Suprapubic skin (tissue), 4 donors: ENCODE measurements around the gene MDM1. TPM values are rescaled to one million over a fixed set of nuclear protein-coding genes. Genes with fewer than 3 reads are reported as not detected.

ENCODE experiments used
- DNase-seq, 2 donors: peaks; one replicate each; pipeline ENCODE4 v3.0.0-alpha.2; 2019; ENCODE audit warnings: low spot score in 2 of 2
- H3K27ac ChIP-seq: fragments of 200-600 bp; sonication (generic); one replicate; pipeline ENCODE4 v1.5.1; 2019
- H3K27me3 ChIP-seq: fragments of 200-600 bp; sonication (generic); one replicate; pipeline ENCODE4 v1.5.1; 2019
- H3K36me3 ChIP-seq: fragments of 200-600 bp; sonication (generic); one replicate; pipeline ENCODE4 v1.5.1; 2019
- H3K4me1 ChIP-seq: fragments of 200-600 bp; sonication (generic); one replicate; pipeline ENCODE4 v1.5.1; 2019
- H3K4me3 ChIP-seq: fragments of 200-600 bp; sonication (generic); one replicate; pipeline ENCODE4 v1.5.1; 2019; ENCODE audit warnings: mild to moderate bottlenecking
- H3K9me3 ChIP-seq: fragments of 200-600 bp; sonication (generic); one replicate; pipeline ENCODE4 v1.5.1; 2019
- EP300 ChIP-seq: sonication (generic); formaldehyde crosslinking; IDR thresholded peaks from one replicate; pipeline ENCODE4 v1.6.1; 2017; ENCODE audit warnings: antibody characterized with exemption
- POLR2A ChIP-seq, 2 donors: fragments of 450-650 bp; IDR thresholded peaks; one replicate each; pipeline ENCODE4 v1.6.1; 2017; ENCODE audit warnings: antibody characterized with exemption in 2 of 2, mild to moderate bottlenecking in 2 of 2, moderate library complexity in 2 of 2
- POLR2AphosphoS5 ChIP-seq, 3 donors: sonication (generic); formaldehyde crosslinking; IDR thresholded peaks; one replicate each; pipeline ENCODE4 v1.6.1; 2017; ENCODE audit warnings: antibody characterized with exemption in 3 of 3
- WGBS: methylation state at CpG from one replicate; pipeline ENCODE4 v1.1.5; 2018; 5-methylcytosine and 5-hydroxymethylcytosine counted together
- total RNA-seq, 4 donors: library from RNA; depleted of rRNA; stranded (reverse); fragments of >200 nt; gene quantifications; one replicate each; pipeline ENCODE4 v1.1.0, GENCODE V29; 2016
- TF ChIP-seq, protein P1 (sequence below), 2 donors: fragments of 200-600 bp in 1 of 2; fragments of 450-650 bp in 1 of 2; sonication (generic) in 1 of 2; IDR thresholded peaks; one replicate each; pipeline ENCODE4 v1.5.1; 2016 to 2019; ENCODE audit warnings: antibody characterized with exemption in 2 of 2, mild to moderate bottlenecking in 1 of 2, moderate library complexity in 1 of 2

MDM1 gene
- total RNA-seq, 4 donors from 2014 or later, result 4.1 to 10.2 (median 7.0) TPM

DNA sequence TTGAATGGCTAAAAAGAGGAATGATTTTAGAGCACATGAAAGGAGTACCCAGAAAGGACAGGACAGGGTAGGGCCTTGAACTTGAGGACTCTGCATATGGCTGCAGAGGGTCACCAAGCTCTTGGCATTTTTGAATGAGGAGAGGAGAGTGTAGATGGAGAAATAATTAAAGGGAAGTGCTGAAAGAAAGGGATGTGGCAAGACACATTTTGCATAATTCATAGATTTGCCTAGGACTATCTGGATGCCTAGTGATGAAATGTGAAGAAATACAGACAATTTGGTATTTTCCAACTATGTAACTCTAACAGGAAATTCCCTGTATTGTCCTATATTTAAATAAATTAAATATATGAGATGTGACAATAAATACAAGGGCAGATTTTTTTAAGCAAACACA lies 27.5 kb upstream of the MDM1 start:
- Histone ChIP-seq H3K27ac (no peak overlapping the region), H3K4me1 (peaks cover 7% of the 10 kb centered on the region), H3K27me3 (no peaks in the 10 kb centered on the region), H3K9me3 (no peaks in the 10 kb centered on the region), H3K4me3 (no peak overlapping the region), H3K36me3 (no peaks in the 10 kb centered on the region)
- no peak for DNase-seq
- TF ChIP-seq POLR2A (IDR thresholded peaks at IDR 0.05), result no peak
- TF ChIP-seq, protein P1, sequence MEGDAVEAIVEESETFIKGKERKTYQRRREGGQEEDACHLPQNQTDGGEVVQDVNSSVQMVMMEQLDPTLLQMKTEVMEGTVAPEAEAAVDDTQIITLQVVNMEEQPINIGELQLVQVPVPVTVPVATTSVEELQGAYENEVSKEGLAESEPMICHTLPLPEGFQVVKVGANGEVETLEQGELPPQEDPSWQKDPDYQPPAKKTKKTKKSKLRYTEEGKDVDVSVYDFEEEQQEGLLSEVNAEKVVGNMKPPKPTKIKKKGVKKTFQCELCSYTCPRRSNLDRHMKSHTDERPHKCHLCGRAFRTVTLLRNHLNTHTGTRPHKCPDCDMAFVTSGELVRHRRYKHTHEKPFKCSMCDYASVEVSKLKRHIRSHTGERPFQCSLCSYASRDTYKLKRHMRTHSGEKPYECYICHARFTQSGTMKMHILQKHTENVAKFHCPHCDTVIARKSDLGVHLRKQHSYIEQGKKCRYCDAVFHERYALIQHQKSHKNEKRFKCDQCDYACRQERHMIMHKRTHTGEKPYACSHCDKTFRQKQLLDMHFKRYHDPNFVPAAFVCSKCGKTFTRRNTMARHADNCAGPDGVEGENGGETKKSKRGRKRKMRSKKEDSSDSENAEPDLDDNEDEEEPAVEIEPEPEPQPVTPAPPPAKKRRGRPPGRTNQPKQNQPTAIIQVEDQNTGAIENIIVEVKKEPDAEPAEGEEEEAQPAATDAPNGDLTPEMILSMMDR (IDR thresholded peaks at IDR 0.05), result no peak
- no peak for TF ChIP-seq EP300
- no peak for TF ChIP-seq POLR2AphosphoS5 (IDR thresholded peaks at IDR 0.05)

DNA sequence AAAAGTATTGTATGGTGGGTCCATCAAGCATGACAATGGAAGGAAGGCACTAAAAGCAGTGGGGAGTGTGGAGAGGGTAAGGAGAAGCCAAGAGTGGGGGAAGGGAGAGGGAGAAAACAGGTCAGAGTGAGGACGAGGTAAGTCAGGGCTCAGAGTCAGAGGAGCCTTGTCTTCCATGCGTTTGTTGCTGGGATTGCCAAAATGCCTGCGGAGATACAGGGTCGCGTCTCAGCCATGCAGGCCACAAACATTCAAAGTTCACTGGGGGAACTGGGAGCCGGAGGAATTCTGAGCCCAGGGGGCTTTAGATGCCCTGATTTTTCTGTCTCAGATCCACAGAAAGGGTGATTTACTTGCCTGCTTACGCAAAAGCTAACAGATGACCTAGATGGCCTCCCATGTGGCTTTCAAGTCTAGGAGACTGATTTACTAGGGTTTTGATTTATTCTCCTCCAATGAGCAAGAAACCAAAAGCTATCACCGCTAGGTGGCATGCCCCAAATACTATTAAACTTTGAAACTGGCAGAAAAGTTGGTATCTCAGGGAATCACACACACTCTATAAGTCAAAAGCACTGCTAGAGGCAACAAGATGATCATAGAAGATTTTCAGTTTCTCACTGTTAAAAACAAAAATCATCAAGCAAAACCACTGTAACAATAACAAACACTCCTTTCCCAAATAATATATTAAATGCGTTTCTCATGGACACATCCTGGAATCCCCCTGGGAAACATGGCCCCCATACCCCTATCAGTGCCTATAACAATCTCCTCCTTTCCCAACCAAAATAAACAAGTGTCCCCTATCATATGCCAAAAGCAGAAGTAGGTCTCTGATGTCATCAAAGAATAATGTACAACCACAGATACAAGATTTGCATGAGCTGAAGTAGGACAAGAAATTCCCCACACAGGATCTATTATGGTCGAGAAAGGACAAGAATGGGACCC lies 26.6 kb upstream of the MDM1 start:
- H3K4me3 ChIP-seq, result no peak overlapping the region
- H3K9me3 ChIP-seq, result no peaks in the 10 kb centered on the region
- no peak overlapping the region for H3K27ac ChIP-seq
- no peak for DNase-seq
- H3K4me1 ChIP-seq, result no peaks in the 10 kb centered on the region
- H3K27me3 ChIP-seq, result no peaks in the 10 kb centered on the region
- TF ChIP-seq POLR2A (IDR thresholded peaks at IDR 0.05), result no peak
- TF ChIP-seq, protein P1 (IDR thresholded peaks at IDR 0.05), result peak; percentile 35 to 54
- H3K36me3 ChIP-seq, result no peaks in the 10 kb centered on the region
- WGBS, result 34% methylated on average over 10 of the region's 10 CpGs

DNA sequence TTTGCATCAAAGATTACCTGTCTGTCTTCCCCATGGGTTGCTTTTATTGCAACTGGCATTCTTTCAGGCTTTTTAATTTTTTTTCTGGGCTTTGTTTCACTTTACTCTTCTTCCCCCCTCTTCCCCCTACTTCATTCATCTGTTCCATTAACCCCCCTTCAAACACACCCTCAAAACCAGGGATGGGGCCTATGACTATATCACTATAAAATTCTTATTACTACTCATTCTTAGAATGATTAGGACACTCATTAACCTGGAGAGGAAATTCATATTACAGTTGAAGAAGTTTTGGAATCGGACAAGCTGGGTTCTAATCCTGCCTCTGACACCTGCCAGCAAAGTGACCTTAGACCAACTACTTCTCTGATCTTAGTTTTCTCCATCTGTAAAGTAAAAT lies 24.8 kb upstream of the MDM1 start:
- no peak for DNase-seq
- no peaks in the 10 kb centered on the region for H3K27me3 ChIP-seq
- no peaks in the 10 kb centered on the region for H3K4me1 ChIP-seq
- TF ChIP-seq EP300 (no peak), POLR2A (IDR thresholded peaks at IDR 0.05) (no peak), POLR2AphosphoS5 (IDR thresholded peaks at IDR 0.05) (no peak)
- TF ChIP-seq, protein P1 (IDR thresholded peaks at IDR 0.05), result no peak
- no peaks in the 10 kb centered on the region for H3K9me3 ChIP-seq
- no peak overlapping the region for H3K27ac ChIP-seq
- no peaks in the 10 kb centered on the region for H3K36me3 ChIP-seq
- H3K4me3 ChIP-seq, result no peak overlapping the region
- WGBS, result 88% methylated on average over 1 of the region's 1 CpG

DNA sequence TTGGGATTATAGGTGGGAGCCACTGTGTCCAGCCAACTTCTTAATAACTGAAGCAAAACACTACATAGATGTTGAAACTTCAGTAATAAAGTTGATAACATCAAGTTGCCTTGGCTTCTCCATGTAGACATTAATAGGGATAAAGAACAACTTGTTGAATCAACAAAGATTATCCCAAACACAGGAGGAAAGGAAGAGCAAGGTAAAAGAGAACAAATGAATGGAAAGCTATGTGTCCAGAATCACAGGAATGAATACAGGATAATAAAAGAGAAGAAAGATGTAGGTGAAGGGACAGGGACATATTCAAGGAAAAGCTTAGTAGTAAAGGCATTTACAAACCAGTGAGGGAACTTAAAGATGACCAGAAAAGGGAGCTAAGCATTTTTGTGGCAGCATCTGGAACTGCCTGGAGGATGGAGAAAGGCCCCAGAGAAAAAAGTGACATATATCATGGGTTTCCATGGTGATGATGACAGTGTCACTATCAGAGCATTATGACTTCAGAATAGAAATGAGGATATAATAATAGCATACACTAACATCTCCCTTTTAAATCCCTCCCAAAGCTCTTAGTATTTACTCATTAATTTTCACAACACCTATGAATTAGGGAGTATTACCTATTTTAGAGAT lies 24.0 kb upstream of the MDM1 start:
- Histone ChIP-seq H3K4me3 (no peak overlapping the region), H3K9me3 (no peaks in the 10 kb centered on the region), H3K36me3 (no peaks in the 10 kb centered on the region), H3K27ac (no peak overlapping the region), H3K27me3 (no peaks in the 10 kb centered on the region), H3K4me1 (no peaks in the 10 kb centered on the region)
- TF ChIP-seq, protein P1 (IDR thresholded peaks at IDR 0.05), result no peak
- TF ChIP-seq POLR2A (IDR thresholded peaks at IDR 0.05) (no peak), EP300 (no peak), POLR2AphosphoS5 (IDR thresholded peaks at IDR 0.05) (no peak)
- no peak for DNase-seq

DNA sequence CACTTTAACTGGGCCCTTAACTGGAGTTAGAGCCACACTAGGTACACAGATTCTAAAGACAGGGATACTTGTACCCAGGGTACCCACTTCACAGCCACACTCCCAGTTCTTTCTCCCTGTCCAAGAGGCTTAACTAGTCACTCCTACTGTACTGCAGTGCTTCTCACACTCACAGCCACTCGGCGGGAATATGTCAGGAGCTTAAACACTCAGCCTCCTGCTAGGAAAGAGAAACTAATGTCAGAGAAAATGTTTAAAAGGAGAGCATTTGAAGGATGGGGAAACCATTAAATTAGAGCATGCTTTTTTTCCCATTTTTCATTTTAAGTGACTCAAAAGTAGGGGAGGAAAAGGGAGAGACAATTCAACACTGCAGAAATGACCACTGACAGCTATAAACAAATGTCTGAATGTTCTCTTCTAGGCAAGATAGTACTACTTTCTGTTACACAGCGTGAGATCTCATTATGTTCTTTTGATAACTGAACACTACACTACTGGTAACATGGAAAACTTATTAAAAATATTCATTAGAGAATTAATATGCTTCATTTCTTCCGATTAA lies 22.9 kb upstream of the MDM1 start:
- TF ChIP-seq EP300 (no peak), POLR2AphosphoS5 (IDR thresholded peaks at IDR 0.05) (no peak), POLR2A (IDR thresholded peaks at IDR 0.05) (no peak)
- TF ChIP-seq, protein P1 (IDR thresholded peaks at IDR 0.05), result no peak
- H3K9me3 ChIP-seq, result no peaks in the 10 kb centered on the region
- DNase-seq, result no peak
- no peaks in the 10 kb centered on the region for H3K4me1 ChIP-seq
- no peaks in the 10 kb centered on the region for H3K27me3 ChIP-seq
- H3K36me3 ChIP-seq, result no peaks in the 10 kb centered on the region
- WGBS, result 84% methylated on average over 4 of the region's 4 CpGs
- no peak overlapping the region for H3K27ac ChIP-seq
- H3K4me3 ChIP-seq, result no peak overlapping the region
